Right atrium auricular region (tissue), 2 donors: ENCODE results near the gene PGLYRP2. TPM values are rescaled to one million over a fixed set of nuclear protein-coding genes. Genes with fewer than 3 reads are reported as not detected.

Experiments used
- DNase-seq: peaks from one replicate; pipeline ENCODE4 v3.0.0-alpha.2; 2019; ENCODE audit warnings: low spot score
- H3K27ac ChIP-seq, 2 donors: fragments of 200-600 bp; sonication (generic); 1 replicate in 1 of 2; 2 replicates in 1 of 2; pipeline ENCODE4 v1.5.1; 2016 to 2019
- H3K27me3 ChIP-seq, 2 donors: fragments of 200-600 bp; sonication (generic); one replicate each; pipeline versions ENCODE4 v1.5.1 to v1.6.0; 2017 to 2019
- H3K36me3 ChIP-seq: fragments of 200-600 bp; sonication (generic); one replicate; pipeline ENCODE4 v1.5.1; 2016
- H3K4me1 ChIP-seq, 2 donors: fragments of 200-600 bp; sonication (generic); one replicate each; pipeline versions ENCODE4 v1.5.1 to v1.6.0; 2017 to 2019
- H3K4me3 ChIP-seq, 2 donors: fragments of 200-600 bp; sonication (generic); 1 replicate in 1 of 2; 2 replicates in 1 of 2; pipeline ENCODE4 v1.5.1; 2017 to 2019; ENCODE audit warnings: mild to moderate bottlenecking in 1 of 2, moderate library complexity in 1 of 2
- H3K9me3 ChIP-seq, 2 donors: fragments of 200-600 bp; sonication (generic); one replicate each; pipeline ENCODE4 v1.5.1; 2019
- total RNA-seq, 2 donors: library from RNA; depleted of rRNA; stranded (reverse); fragments of >200 nt; gene quantifications; one replicate each; pipeline ENCODE4 v1.1.0, GENCODE V29; 2016
- TF ChIP-seq, protein P1 (sequence below), 2 donors: fragments of 200-600 bp; sonication (generic); IDR thresholded peaks; one replicate each; pipeline ENCODE4 v1.5.1; 2019; ENCODE audit warnings: antibody characterized with exemption in 2 of 2

The PGLYRP2 gene
- total RNA-seq, 2 donors from 2014 or later, result not detected

DNA sequence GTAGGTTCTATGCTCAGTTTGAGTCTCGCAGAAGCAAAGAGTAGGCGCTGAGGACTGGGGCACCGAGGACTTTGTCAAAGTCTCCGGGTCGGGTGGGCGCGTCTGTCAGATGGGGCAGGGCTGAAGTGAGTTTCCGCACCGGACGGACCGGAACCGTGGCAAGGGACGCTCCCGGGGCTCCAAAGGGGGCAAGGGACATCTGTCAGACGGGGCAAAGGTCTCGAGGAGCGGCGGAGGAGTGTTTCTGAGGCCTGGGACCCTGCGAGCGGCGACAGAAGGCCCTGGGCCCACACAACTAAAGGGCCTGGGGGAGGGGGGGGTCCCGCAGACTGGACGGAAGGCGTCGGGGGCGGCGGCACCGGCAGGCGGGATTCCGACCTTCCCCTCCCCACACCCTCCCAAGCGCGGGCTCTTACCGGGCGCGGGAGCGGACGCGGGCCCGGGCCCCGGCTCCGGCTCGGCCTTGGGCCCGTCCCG lies 47.2 kb downstream of the PGLYRP2 start:
- no peak for DNase-seq
- H3K27me3 ChIP-seq, result no peaks in the 10 kb centered on the region
- no peaks in the 10 kb centered on the region for H3K9me3 ChIP-seq
- peak overlapping the region in 1 of 2 donors; percentile 75 for H3K27ac ChIP-seq
- peak overlapping the region; percentile 89 to 97 for H3K4me3 ChIP-seq
- TF ChIP-seq, protein P1, sequence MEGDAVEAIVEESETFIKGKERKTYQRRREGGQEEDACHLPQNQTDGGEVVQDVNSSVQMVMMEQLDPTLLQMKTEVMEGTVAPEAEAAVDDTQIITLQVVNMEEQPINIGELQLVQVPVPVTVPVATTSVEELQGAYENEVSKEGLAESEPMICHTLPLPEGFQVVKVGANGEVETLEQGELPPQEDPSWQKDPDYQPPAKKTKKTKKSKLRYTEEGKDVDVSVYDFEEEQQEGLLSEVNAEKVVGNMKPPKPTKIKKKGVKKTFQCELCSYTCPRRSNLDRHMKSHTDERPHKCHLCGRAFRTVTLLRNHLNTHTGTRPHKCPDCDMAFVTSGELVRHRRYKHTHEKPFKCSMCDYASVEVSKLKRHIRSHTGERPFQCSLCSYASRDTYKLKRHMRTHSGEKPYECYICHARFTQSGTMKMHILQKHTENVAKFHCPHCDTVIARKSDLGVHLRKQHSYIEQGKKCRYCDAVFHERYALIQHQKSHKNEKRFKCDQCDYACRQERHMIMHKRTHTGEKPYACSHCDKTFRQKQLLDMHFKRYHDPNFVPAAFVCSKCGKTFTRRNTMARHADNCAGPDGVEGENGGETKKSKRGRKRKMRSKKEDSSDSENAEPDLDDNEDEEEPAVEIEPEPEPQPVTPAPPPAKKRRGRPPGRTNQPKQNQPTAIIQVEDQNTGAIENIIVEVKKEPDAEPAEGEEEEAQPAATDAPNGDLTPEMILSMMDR (IDR thresholded peaks at IDR 0.05), result no peak
- H3K36me3 ChIP-seq, result peaks cover 12% of the 10 kb centered on the region
- peaks cover 0 to 46% of the 10 kb centered on the region in 2 donors for H3K4me1 ChIP-seq

DNA sequence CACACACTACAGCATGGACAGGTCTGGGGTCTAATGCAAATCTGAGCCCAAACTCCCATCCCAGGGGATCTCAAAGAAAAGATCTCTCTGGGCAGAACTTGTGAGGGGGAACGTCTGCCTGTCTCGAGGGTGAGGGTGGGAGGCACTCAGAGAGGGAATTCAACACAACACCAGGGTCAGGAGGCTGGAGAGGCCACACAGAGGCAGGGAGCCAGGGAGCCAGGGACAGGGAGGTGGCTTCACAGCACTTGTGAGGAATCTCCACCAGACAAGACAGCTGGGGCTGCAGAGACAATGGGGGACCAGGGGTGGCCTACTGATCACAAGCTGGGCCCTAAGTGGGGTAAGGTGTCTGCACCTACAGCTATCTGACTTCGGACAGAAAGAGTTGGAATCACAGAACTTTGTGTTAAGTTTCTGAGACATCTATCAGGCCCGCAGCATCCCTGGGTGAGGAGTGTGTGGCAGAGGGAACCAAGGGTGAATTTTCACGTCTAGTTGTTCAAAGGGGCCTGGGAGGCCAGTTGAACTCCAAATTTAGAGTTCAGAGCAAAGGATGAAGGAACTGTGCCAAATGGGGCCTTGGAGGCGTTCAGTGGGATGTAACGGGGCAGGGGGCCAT lies 47.8 kb downstream of the PGLYRP2 start:
- DNase-seq, result no peak
- no peaks in the 10 kb centered on the region for H3K27me3 ChIP-seq
- H3K9me3 ChIP-seq, result no peaks in the 10 kb centered on the region
- TF ChIP-seq, protein P1 (IDR thresholded peaks at IDR 0.05), result no peak
- peak overlapping the region in 1 of 2 donors; percentile 75 for H3K27ac ChIP-seq
- peak overlapping the region; percentile 89 to 97 for H3K4me3 ChIP-seq
- H3K36me3 ChIP-seq, result peaks cover 18% of the 10 kb centered on the region
- H3K4me1 ChIP-seq, result peaks cover 0 to 46% of the 10 kb centered on the region in 2 donors

DNA sequence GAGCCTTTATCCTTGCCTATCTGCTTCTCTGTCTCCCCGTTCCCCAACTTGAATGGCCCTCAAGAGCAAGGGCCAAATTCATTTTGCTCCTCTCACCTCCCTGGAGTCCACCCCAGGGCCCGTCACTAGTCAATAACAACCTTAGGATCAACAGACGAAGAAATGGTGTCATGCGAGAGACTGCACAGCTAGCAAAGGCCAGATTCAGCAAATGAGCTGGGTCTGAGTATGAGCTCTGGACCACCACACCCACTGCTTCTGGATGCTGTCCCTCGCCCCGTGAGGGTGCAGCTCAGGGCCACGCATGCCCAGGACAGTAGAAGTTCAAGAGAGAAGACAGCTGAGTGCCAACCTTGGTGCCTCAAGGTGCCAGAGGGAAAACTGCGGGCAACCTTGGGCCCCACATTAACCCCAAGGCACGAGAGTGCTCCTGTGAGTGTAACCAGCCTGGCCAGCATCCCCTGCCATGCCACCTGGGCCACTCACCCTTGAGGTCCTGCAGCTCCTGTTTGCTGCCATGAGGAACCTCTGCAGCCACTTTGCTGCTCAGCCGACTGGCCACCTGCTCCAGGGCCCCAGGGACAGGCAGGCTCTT lies 48.7 kb downstream of the PGLYRP2 start:
- no peak overlapping the region for H3K4me3 ChIP-seq
- no peak overlapping the region for H3K27ac ChIP-seq
- TF ChIP-seq, protein P1 (IDR thresholded peaks at IDR 0.05), result no peak
- H3K27me3 ChIP-seq, result no peaks in the 10 kb centered on the region
- H3K36me3 ChIP-seq, result peaks cover 24% of the 10 kb centered on the region
- H3K9me3 ChIP-seq, result no peaks in the 10 kb centered on the region
- H3K4me1 ChIP-seq, result peaks cover 0 to 46% of the 10 kb centered on the region in 2 donors
- DNase-seq, result no peak

DNA sequence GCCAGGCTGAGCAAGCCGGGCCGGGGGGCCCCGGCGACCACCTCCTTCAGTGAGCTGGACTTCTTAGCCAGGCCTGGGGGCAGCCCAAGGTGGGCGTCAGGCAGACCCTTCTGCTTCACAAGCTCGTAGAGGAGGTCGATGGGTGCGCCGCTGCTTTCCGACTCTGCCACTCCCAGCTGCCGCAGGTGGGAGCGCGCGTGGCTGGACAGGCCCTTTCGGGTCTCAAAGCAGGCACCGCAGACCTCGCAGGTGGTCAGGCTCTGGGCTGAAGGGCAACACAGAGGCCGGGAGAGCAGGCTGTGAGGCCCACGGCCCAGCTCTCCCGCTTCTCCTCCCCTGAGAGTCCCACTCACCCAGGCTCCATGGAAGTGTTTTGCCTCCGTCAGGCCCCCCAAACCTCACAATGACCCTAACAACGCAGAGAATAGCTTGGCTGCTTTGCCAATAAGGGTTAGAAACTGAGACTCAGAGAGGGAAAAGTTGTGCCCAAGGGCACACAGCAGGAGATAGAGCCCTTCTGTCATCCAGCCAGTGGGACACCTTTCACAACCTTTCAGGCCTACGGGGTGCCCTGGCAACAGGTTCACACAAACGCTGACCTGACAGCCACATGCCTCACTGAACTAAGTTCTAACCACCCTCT lies 49.4 kb downstream of the PGLYRP2 start:
- no peak for DNase-seq
- Histone ChIP-seq H3K4me1 (peaks cover 0 to 46% of the 10 kb centered on the region in 2 donors), H3K4me3 (no peak overlapping the region), H3K36me3 (peaks cover 30% of the 10 kb centered on the region), H3K27me3 (no peaks in the 10 kb centered on the region), H3K27ac (no peak overlapping the region), H3K9me3 (no peaks in the 10 kb centered on the region)
- TF ChIP-seq, protein P1 (IDR thresholded peaks at IDR 0.05), result no peak

DNA sequence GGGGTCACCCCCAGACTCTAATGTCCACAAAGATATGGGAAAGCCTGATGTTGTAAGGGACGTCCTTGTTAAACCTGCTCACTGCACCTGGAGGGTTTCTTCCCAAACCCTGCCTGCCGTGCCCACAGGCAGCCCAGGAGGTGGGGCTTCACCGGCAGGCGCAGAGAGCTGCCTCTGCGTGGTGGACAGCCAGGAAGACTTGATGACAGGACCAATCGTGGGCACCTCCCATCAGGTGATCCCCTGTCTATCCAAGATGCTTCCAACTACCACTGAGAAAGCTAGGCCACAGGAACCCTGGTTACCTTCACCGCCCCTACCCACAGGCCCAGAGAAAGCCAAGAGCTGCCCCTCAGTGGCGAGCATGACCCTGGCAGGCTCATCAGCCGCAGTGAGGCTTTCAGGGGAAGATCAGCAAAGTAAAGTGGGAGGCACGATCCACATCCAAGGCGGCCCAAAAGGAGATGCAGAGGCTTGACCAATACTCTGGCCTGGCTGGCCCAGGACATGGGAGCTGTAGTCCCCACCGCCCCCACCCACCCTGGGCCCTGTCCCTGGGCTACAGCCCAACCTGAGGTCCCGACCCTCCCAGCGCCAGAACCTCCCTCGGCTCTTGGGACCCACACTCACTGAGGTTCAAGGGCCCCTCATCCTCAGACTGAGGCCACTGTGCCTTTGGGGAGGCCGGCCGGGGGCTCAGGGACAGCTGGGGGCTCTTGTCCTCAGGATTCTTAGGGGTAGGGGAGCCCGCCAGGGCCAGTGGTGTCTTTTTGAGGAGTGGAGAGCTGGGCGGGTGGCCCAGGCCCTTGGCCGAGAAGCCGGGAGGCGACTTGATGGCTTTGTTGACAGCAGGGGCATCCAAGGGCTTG lies 50.1 kb downstream of the PGLYRP2 start:
- TF ChIP-seq, protein P1 (IDR thresholded peaks at IDR 0.05), result no peak
- no peaks in the 10 kb centered on the region for H3K27me3 ChIP-seq
- peak overlapping the region in 1 of 2 donors; percentile 32 for H3K27ac ChIP-seq
- no peak overlapping the region for H3K4me3 ChIP-seq
- H3K4me1 ChIP-seq, result peaks cover 0 to 46% of the 10 kb centered on the region in 2 donors
- H3K9me3 ChIP-seq, result no peaks in the 10 kb centered on the region
- peaks cover 38% of the 10 kb centered on the region for H3K36me3 ChIP-seq
- no peak for DNase-seq
